Measurements from ENCODE around the gene NACC1.

GRCh38 chr19:13092158-13092543 lies 25.9 kb upstream of the NACC1 start:
- TF ChIP-seq, protein P1, sequence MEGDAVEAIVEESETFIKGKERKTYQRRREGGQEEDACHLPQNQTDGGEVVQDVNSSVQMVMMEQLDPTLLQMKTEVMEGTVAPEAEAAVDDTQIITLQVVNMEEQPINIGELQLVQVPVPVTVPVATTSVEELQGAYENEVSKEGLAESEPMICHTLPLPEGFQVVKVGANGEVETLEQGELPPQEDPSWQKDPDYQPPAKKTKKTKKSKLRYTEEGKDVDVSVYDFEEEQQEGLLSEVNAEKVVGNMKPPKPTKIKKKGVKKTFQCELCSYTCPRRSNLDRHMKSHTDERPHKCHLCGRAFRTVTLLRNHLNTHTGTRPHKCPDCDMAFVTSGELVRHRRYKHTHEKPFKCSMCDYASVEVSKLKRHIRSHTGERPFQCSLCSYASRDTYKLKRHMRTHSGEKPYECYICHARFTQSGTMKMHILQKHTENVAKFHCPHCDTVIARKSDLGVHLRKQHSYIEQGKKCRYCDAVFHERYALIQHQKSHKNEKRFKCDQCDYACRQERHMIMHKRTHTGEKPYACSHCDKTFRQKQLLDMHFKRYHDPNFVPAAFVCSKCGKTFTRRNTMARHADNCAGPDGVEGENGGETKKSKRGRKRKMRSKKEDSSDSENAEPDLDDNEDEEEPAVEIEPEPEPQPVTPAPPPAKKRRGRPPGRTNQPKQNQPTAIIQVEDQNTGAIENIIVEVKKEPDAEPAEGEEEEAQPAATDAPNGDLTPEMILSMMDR (conservative IDR thresholded peaks at IDR 0.05; ENCODE audit: low read depth, low read length), result no peak
- no peak for TF ChIP-seq EZH2 (IDR thresholded peaks at IDR 0.05; ENCODE audit: borderline replicate concordance, low read depth, low read length, poor library complexity, severe bottlenecking)

Data from A673 (cell line).